AG09309 (cell line): ENCODE data around the gene HTR4.

ENCODE experiments used
- DNase-seq: peaks from one replicate; pipeline ENCODE4 v3.0.0-alpha.2; 2010; ENCODE audit warnings: low read depth
- H3K4me3 ChIP-seq: 2 replicates; pipeline ENCODE4 v1.5.1; 2011; ENCODE audit warnings: mild to moderate bottlenecking, low read depth, low read length, moderate library complexity; ENCODE audit not compliant: control insufficient read depth
- TF ChIP-seq, protein P1 (sequence below): IDR thresholded peaks from 2 replicates; pipeline ENCODE4 v1.5.1; 2011; ENCODE audit warnings: mild to moderate bottlenecking, low read depth, low read length, inconsistent platforms; ENCODE audit not compliant: insufficient read depth, control insufficient read depth; ENCODE audit errors: missing control alignments

The HTR4 gene

DNA sequence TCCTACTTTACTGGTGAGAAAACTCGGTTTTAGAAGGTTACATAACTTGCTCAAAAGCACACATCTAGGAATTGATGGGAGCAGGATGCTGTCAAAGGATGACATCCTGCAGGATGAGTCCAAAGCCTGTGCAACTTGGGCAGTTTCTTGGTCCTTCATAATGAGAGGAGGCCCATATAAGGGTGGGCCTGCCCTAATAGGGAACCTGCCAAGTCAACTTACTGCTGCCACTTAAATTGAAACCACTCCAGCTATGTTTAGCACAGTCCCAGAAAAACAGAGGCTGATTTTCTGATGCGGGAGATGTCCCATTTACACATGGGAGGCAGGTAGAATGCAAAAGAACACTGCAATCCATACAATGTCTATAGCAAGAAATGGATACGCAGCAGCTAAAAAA, 208.7 kb downstream of the HTR4 start:
- TF ChIP-seq, protein P1, sequence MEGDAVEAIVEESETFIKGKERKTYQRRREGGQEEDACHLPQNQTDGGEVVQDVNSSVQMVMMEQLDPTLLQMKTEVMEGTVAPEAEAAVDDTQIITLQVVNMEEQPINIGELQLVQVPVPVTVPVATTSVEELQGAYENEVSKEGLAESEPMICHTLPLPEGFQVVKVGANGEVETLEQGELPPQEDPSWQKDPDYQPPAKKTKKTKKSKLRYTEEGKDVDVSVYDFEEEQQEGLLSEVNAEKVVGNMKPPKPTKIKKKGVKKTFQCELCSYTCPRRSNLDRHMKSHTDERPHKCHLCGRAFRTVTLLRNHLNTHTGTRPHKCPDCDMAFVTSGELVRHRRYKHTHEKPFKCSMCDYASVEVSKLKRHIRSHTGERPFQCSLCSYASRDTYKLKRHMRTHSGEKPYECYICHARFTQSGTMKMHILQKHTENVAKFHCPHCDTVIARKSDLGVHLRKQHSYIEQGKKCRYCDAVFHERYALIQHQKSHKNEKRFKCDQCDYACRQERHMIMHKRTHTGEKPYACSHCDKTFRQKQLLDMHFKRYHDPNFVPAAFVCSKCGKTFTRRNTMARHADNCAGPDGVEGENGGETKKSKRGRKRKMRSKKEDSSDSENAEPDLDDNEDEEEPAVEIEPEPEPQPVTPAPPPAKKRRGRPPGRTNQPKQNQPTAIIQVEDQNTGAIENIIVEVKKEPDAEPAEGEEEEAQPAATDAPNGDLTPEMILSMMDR, result no peak
- H3K4me3 ChIP-seq, result no peak overlapping the region
- no peak for DNase-seq

GRCh38 chr5:148443998-148444397, 210.3 kb downstream of the HTR4 start:
- DNase-seq, result peak; percentile 31
- no peak overlapping the region for H3K4me3 ChIP-seq
- TF ChIP-seq, protein P1, result peak; percentile 63

DNA sequence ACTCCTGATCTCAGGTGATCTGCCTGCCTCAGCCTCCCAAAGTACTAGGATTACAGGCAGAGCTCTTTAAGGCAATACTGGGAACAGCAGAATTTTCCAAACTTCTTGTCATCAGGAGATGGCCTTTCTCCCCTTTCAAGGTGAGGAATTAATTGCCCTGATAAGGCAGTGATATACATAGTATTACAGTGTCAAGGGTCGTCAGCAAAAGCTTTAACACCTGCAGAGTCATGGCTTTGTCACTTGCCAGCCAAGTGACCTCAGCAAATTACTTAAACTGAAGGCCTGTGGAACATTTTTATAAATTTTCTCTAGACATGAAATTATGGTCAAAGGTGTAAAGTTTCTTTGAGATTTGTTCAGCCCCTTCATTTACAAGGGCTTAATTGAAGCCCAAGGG, 211.1 kb downstream of the HTR4 start:
- TF ChIP-seq, protein P1, result no peak
- H3K4me3 ChIP-seq, result no peak overlapping the region
- no peak for DNase-seq

DNA sequence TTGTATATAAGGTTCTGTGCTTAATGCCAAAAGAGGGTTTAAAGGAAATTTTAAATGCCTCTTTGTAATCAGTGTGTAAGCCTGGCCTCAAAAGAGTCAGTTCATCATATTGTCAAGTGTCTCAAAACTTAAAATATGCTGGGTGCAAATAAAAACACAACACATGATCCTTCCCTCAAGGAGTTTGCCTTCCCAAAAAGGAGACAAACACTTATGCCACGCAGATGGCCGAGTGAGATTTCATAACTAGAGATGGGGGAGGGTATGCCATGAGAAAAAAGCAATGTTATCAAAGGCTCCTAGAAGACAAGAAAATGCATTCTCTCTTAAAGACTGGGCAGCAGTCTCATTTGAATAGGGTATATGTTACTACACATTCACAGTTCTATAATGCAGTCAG, 215.4 kb downstream of the HTR4 start:
- H3K4me3 ChIP-seq, result no peak overlapping the region
- TF ChIP-seq, protein P1, result no peak
- DNase-seq, result no peak

- no peak overlapping the region for H3K4me3 ChIP-seq
- DNase-seq, result no peak
- TF ChIP-seq, protein P1, result no peak
These were observed 217.1 kb downstream of the HTR4 start for GRCh38 chr5:148437249-148437648.

DNA sequence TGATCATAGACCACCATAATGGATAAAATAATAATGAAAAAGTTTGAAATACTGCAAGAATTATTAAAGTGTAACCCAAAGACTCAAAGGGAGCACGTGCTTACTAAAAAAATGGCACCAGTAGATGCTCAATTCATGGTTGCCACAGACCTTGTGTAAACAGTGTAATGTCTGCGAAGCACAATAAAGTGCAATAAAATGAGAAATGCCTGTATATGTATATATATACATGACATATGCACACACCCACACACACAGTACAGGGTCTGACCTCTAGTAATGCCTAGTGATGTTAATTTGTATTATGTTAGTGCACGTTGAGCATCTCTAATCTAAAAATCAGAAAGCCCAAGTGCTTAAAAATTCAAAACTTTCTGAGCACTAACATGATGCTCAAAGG, 218.3 kb downstream of the HTR4 start:
- TF ChIP-seq, protein P1, result no peak
- H3K4me3 ChIP-seq, result no peak overlapping the region
- DNase-seq, result no peak

- TF ChIP-seq, protein P1, result no peak
- DNase-seq, result no peak
- no peak overlapping the region for H3K4me3 ChIP-seq
These were observed 220.5 kb downstream of the HTR4 start for GRCh38 chr5:148433826-148434225.
